ENCODE measurements around the gene KLF2. TPM values are rescaled to one million over a fixed set of nuclear protein-coding genes. Genes with fewer than 3 reads are reported as not detected.

Gene KLF2
- total RNA-seq, 2 donors from 2014 or later, result 19.8 to 24.4 TPM

- Histone ChIP-seq H3K27me3 (replicated peaks; ENCODE audit: insufficient read depth) (no peaks in the 10 kb centered on the region), H3K4me1 (replicated peaks) (no peaks in the 10 kb centered on the region), H3K9me3 (no peaks in the 10 kb centered on the region), H3K4me3 (no peak overlapping the region), H3K36me3 (no peaks in the 10 kb centered on the region), H3K27ac (no peak overlapping the region)
- 96% methylated on average over 20 of the region's 20 CpGs for WGBS
- TF ChIP-seq CTCF (IDR thresholded peaks at IDR 0.05) (no peak), POLR2A (IDR thresholded peaks at IDR 0.05) (no peak), POLR2AphosphoS5 (IDR thresholded peaks at IDR 0.05) (no peak)
- intact Hi-C loops (cut with DNase I), result no loop called here
- no peak for DNase-seq (ENCODE audit: low spot score)
These were observed 10.6 kb downstream of the KLF2 start for GRCh38 chr19:16335226-16335625.

- DNase-seq (ENCODE audit: low spot score), result no peak
- Histone ChIP-seq H3K4me3 (no peak overlapping the region), H3K36me3 (no peaks in the 10 kb centered on the region), H3K9me3 (no peaks in the 10 kb centered on the region), H3K27ac (no peak overlapping the region), H3K27me3 (replicated peaks; ENCODE audit: insufficient read depth) (no peaks in the 10 kb centered on the region), H3K4me1 (replicated peaks) (no peaks in the 10 kb centered on the region)
- intact Hi-C loops (cut with DNase I), result no loop called here
- TF ChIP-seq POLR2AphosphoS5 (IDR thresholded peaks at IDR 0.05), result no peak
- TF ChIP-seq CTCF (IDR thresholded peaks at IDR 0.05), result no peak
- TF ChIP-seq POLR2A (IDR thresholded peaks at IDR 0.05), result no peak
- 91% methylated on average over 4 of the region's 4 CpGs for WGBS
These were observed 11.9 kb downstream of the KLF2 start for GRCh38 chr19:16336571-16336970.

- H3K36me3 ChIP-seq, result no peaks in the 10 kb centered on the region
- H3K9me3 ChIP-seq, result no peaks in the 10 kb centered on the region
- H3K27ac ChIP-seq, result no peak overlapping the region
- H3K27me3 ChIP-seq (replicated peaks; ENCODE audit: insufficient read depth), result no peaks in the 10 kb centered on the region
- no peaks in the 10 kb centered on the region for H3K4me1 ChIP-seq (replicated peaks)
- TF ChIP-seq POLR2A (IDR thresholded peaks at IDR 0.05) (no peak), POLR2AphosphoS5 (IDR thresholded peaks at IDR 0.05) (no peak), CTCF (IDR thresholded peaks at IDR 0.05) (no peak)
- intact Hi-C loops (cut with DNase I), result no loop called here
- DNase-seq (ENCODE audit: low spot score), result no peak
- H3K4me3 ChIP-seq, result no peak overlapping the region
- 86% methylated on average over 13 of the region's 13 CpGs for WGBS
These were observed 13.3 kb downstream of the KLF2 start for GRCh38 chr19:16337809-16338469.

GRCh38 chr19:16338470-16339360 is 14.1 kb downstream of the KLF2 start:
- no peak overlapping the region for H3K4me3 ChIP-seq
- H3K9me3 ChIP-seq, result no peaks in the 10 kb centered on the region
- no peaks in the 10 kb centered on the region for H3K36me3 ChIP-seq
- 50% methylated on average over 30 of the region's 30 CpGs for WGBS
- no peaks in the 10 kb centered on the region for H3K4me1 ChIP-seq (replicated peaks)
- intact Hi-C loops (cut with DNase I), result no loop called here
- H3K27me3 ChIP-seq (replicated peaks; ENCODE audit: insufficient read depth), result no peaks in the 10 kb centered on the region
- TF ChIP-seq CTCF (IDR thresholded peaks at IDR 0.05) (no peak), POLR2A (IDR thresholded peaks at IDR 0.05) (no peak), POLR2AphosphoS5 (IDR thresholded peaks at IDR 0.05) (no peak)
- H3K27ac ChIP-seq, result no peak overlapping the region
- DNase-seq (ENCODE audit: low spot score), result no peak
